WTC11 (cell line): Measurements from ENCODE around the gene PBX4.
A peak's percentile ranks its signal among the peaks of the same experiment; 100 is the strongest.

Experiments
- CBFB ChIP-seq: sonication (generic); formaldehyde crosslinking; IDR thresholded peaks from 2 replicates; pipeline ENCODE4 v1.8.1; 2022; ENCODE audit warnings: mild to moderate bottlenecking, low read depth, missing genetic modification reagents
- E2F4 ChIP-seq: sonication (generic); formaldehyde crosslinking; IDR thresholded peaks from 2 replicates; pipeline ENCODE4 v1.8.1; 2022; ENCODE audit warnings: low read depth, mild to moderate bottlenecking, moderate library complexity, missing genetic modification reagents, borderline replicate concordance
- ERG ChIP-seq: fragments of 250-450 bp; sonication (Bioruptor Pico); IDR thresholded peaks from 2 replicates; pipeline ENCODE4 v1.8.0; 2021; ENCODE audit warnings: mild to moderate bottlenecking
- ESRRA ChIP-seq: sonication (generic); formaldehyde crosslinking; IDR thresholded peaks from 2 replicates; pipeline ENCODE4 v1.8.1; 2022; ENCODE audit warnings: mild to moderate bottlenecking, missing genetic modification reagents, borderline replicate concordance
- IRF1 ChIP-seq: sonication (generic); formaldehyde crosslinking; IDR thresholded peaks from 2 replicates; pipeline ENCODE4 v1.8.0; 2023; ENCODE audit warnings: missing genetic modification reagents
- MAX ChIP-seq: sonication (generic); formaldehyde crosslinking; IDR thresholded peaks from 2 replicates; pipeline ENCODE4 v1.8.0; 2022; ENCODE audit warnings: mild to moderate bottlenecking, missing genetic modification reagents
- NFE2L1 ChIP-seq: sonication (generic); formaldehyde crosslinking; IDR thresholded peaks from 2 replicates; pipeline ENCODE4 v1.8.1; 2023; ENCODE audit warnings: missing genetic modification reagents
- NFYB ChIP-seq: sonication (generic); formaldehyde crosslinking; conservative IDR thresholded peaks from 2 replicates; pipeline ENCODE4 v1.8.0; 2022; ENCODE audit warnings: low read depth, missing genetic modification reagents
- TCF7 ChIP-seq: sonication (generic); formaldehyde crosslinking; IDR thresholded peaks from 2 replicates; pipeline ENCODE4 v1.8.0; 2022; ENCODE audit warnings: mild to moderate bottlenecking, low read depth, missing genetic modification reagents, moderate library complexity
- USF1 ChIP-seq: sonication (generic); formaldehyde crosslinking; IDR thresholded peaks from 2 replicates; pipeline ENCODE4 v1.8.0; 2022; ENCODE audit warnings: mild to moderate bottlenecking, missing genetic modification reagents
- ZNF121 ChIP-seq: sonication (generic); formaldehyde crosslinking; IDR thresholded peaks from 2 replicates; pipeline ENCODE4 v1.8.0; 2023; ENCODE audit warnings: missing genetic modification reagents
- ZNF416 ChIP-seq: fragments of 250-450 bp; sonication (Bioruptor Pico); IDR thresholded peaks from 2 replicates; pipeline ENCODE4 v1.9.0; 2021; ENCODE audit warnings: mild to moderate bottlenecking, inconsistent platforms
- TF ChIP-seq, protein P1 (sequence below): fragments of 200-600 bp; IDR thresholded peaks from 2 replicates; pipeline ENCODE4 v1.8.0; 2022; ENCODE audit warnings: antibody characterized with exemption
- TF ChIP-seq, protein P2 (sequence below): sonication (generic); formaldehyde crosslinking; IDR thresholded peaks from 2 replicates; pipeline ENCODE4 v1.8.1; 2023; ENCODE audit warnings: mild to moderate bottlenecking, moderate library complexity, missing genetic modification reagents

GRCh38 chr19:19540064-19540714, 78.3 kb downstream of the PBX4 start:
- TF ChIP-seq, protein P1, sequence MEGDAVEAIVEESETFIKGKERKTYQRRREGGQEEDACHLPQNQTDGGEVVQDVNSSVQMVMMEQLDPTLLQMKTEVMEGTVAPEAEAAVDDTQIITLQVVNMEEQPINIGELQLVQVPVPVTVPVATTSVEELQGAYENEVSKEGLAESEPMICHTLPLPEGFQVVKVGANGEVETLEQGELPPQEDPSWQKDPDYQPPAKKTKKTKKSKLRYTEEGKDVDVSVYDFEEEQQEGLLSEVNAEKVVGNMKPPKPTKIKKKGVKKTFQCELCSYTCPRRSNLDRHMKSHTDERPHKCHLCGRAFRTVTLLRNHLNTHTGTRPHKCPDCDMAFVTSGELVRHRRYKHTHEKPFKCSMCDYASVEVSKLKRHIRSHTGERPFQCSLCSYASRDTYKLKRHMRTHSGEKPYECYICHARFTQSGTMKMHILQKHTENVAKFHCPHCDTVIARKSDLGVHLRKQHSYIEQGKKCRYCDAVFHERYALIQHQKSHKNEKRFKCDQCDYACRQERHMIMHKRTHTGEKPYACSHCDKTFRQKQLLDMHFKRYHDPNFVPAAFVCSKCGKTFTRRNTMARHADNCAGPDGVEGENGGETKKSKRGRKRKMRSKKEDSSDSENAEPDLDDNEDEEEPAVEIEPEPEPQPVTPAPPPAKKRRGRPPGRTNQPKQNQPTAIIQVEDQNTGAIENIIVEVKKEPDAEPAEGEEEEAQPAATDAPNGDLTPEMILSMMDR, result no peak
- no peak for TF ChIP-seq NFE2L1 (CRISPR knock-in tag)
- no peak for TF ChIP-seq E2F4 (CRISPR knock-in tag)
- TF ChIP-seq IRF1 (CRISPR knock-in tag), result no peak
- no peak for TF ChIP-seq ZNF121 (CRISPR knock-in tag)
- TF ChIP-seq ZNF416 (CRISPR knock-in tag), result no peak
- 0 out of 2 replicates have a peak, but pooled peaks have one; percentile 46 for TF ChIP-seq USF1
- TF ChIP-seq NFYB (CRISPR knock-in tag), result no peak
- TF ChIP-seq ERG (CRISPR knock-in tag), result no peak
- no peak for TF ChIP-seq TCF7 (CRISPR knock-in tag)
- no peak for TF ChIP-seq ESRRA (CRISPR knock-in tag)
- TF ChIP-seq MAX (CRISPR knock-in tag), result peak; percentile 90; the same call in 1 of the 2 replicates
- TF ChIP-seq CBFB (CRISPR knock-in tag), result no peak
- TF ChIP-seq, protein P2, sequence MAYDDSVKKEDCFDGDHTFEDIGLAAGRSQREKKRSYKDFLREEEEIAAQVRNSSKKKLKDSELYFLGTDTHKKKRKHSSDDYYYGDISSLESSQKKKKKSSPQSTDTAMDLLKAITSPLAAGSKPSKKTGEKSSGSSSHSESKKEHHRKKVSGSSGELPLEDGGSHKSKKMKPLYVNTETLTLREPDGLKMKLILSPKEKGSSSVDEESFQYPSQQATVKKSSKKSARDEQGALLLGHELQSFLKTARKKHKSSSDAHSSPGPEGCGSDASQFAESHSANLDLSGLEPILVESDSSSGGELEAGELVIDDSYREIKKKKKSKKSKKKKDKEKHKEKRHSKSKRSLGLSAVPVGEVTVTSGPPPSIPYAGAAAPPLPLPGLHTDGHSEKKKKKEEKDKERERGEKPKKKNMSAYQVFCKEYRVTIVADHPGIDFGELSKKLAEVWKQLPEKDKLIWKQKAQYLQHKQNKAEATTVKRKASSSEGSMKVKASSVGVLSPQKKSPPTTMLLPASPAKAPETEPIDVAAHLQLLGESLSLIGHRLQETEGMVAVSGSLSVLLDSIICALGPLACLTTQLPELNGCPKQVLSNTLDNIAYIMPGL, result peak; percentile 46; the same call in 1 of the 2 replicates
